ENCODE data around the gene GADL1. TPM values are rescaled to one million over a fixed set of nuclear protein-coding genes. Genes with fewer than 3 reads are reported as not detected.

GADL1 gene
- total RNA-seq, 1 experiment from 2014 or later: 0.09 TPM

DNA sequence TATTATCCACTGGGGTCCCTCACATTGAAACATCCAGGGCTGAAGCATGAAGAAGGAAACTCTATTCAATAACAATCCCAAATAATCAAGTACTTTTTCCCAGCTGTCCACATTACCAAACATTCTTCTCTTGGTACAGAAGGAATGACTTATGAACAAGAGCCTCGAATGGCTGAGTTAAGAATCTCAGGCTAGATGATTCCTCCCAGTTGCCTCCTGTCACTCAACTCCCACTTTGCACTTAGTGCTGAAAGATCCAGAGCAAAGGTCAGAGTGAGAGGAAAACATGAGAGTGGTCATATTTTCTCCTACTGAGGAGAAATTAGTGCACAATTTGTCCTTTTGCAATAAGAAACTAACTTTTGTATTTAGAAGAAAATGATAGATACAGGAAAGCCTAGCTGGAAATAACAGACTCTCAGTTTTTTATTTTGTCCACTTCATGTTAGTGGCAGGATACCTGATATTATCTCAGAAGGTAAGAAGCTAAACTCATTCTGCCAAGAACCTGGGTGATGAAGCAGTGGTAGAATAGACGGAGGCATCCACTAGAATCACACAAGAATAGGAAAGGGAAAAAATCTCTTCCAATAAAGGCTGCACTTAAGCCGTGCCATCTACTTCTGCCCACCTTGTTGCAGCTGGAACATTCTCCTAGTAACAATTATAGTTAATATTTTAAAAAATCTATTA is 46.2 kb downstream of the GADL1 start:
- Histone ChIP-seq H4K5ac (ENCODE audit: insufficient read length, low read depth, low read length) (no peak overlapping the region), H4K91ac (ENCODE audit: insufficient read length, low read depth, low read length) (no peak overlapping the region), H3K14ac (ENCODE audit: insufficient read depth, low read length) (no peak overlapping the region), H3K4me2 (ENCODE audit: insufficient read depth, insufficient read length, low read length) (no peak overlapping the region), H3K23ac (ENCODE audit: insufficient read length, low read depth, low read length) (no peak overlapping the region), H4K8ac (replicated peaks; ENCODE audit: insufficient read length, low read depth, low read length) (no peak overlapping the region), H3K4me1 (ENCODE audit: insufficient read depth, low read length) (no peaks in the 10 kb centered on the region), H2AFZ (ENCODE audit: low read length) (no peak overlapping the region), H2BK12ac (ENCODE audit: insufficient read length, low read depth, low read length) (no peak overlapping the region), H3K79me2 (ENCODE audit: insufficient read depth, low read length) (no peaks in the 10 kb centered on the region), H3K79me1 (ENCODE audit: insufficient read depth, low read depth, low read length, poor library complexity, severe bottlenecking) (no peaks in the 10 kb centered on the region), H3K56ac (ENCODE audit: insufficient read length, low read depth, low read length) (no peak overlapping the region), H3K18ac (ENCODE audit: insufficient read length, low read depth, low read length) (no peak overlapping the region), H2AK5ac (ENCODE audit: insufficient read length, low read length) (no peak overlapping the region), H3T11ph (ENCODE audit: low read length) (no peak overlapping the region), H2BK120ac (ENCODE audit: low read depth, low read length, poor library complexity, severe bottlenecking) (no peak overlapping the region), H2BK5ac (ENCODE audit: insufficient read length, low read length) (no peak overlapping the region), H3K9me3 (ENCODE audit: control insufficient read depth, low read depth, low read length) (no peaks in the 10 kb centered on the region), H3K4ac (ENCODE audit: low read depth, low read length) (no peak overlapping the region), H3K23me2 (ENCODE audit: insufficient read length, low read depth, low read length, poor library complexity, severe bottlenecking) (no peaks in the 10 kb centered on the region), H4K20me1 (ENCODE audit: control insufficient read depth, insufficient read depth, insufficient read length) (no peaks in the 10 kb centered on the region), H2BK15ac (ENCODE audit: low read depth, low read length) (no peak overlapping the region), H3K27ac (ENCODE audit: insufficient read length, low read depth, low read length) (no peak overlapping the region), H2BK20ac (ENCODE audit: low read depth, low read length, poor library complexity, severe bottlenecking) (no peak overlapping the region), H3K27me3 (ENCODE audit: insufficient read depth, low read length) (no peaks in the 10 kb centered on the region), H3K9ac (ENCODE audit: extremely low read depth, insufficient read length, low read length) (no peak overlapping the region)
- no peaks in the 10 kb centered on the region for H3K4me1 Mint-ChIP-seq
- no peak overlapping the region for H3K27ac Mint-ChIP-seq
- no peak overlapping the region for H3K4me3 Mint-ChIP-seq
- H3K9me3 Mint-ChIP-seq: no peaks in the 10 kb centered on the region
- TF ChIP-seq, protein P1, sequence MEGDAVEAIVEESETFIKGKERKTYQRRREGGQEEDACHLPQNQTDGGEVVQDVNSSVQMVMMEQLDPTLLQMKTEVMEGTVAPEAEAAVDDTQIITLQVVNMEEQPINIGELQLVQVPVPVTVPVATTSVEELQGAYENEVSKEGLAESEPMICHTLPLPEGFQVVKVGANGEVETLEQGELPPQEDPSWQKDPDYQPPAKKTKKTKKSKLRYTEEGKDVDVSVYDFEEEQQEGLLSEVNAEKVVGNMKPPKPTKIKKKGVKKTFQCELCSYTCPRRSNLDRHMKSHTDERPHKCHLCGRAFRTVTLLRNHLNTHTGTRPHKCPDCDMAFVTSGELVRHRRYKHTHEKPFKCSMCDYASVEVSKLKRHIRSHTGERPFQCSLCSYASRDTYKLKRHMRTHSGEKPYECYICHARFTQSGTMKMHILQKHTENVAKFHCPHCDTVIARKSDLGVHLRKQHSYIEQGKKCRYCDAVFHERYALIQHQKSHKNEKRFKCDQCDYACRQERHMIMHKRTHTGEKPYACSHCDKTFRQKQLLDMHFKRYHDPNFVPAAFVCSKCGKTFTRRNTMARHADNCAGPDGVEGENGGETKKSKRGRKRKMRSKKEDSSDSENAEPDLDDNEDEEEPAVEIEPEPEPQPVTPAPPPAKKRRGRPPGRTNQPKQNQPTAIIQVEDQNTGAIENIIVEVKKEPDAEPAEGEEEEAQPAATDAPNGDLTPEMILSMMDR (conservative IDR thresholded peaks at IDR 0.05): no peak
- no peaks in the 10 kb centered on the region for H3K27me3 Mint-ChIP-seq (ENCODE audit: low read depth)
- no CpG with 5 or more reads among the region's 3 CpGs for WGBS (ENCODE audit: extremely low coverage, insufficient read length, low lambda C conversion rate)
- no peak for DNase-seq
- no peaks in the 10 kb centered on the region for H3K36me3 Mint-ChIP-seq (ENCODE audit: insufficient read depth in 1 of 3, low read depth in 3 of 3)

Measured in H9 (cell line).